H9 (cell line): Measurements from ENCODE around the gene PLEKHM3. TPM values are rescaled to one million over a fixed set of nuclear protein-coding genes. Genes with fewer than 3 reads are reported as not detected.
"Not testable (repeated sequence)": the region's sequence is repeated elsewhere in the genome, so short reads cannot be mapped to it uniquely, and the experiment has no call there.

Experiments used
- DNase-seq: peaks from one replicate; pipeline ENCODE4 v3.0.0-alpha.2; 2017
- H2AFZ ChIP-seq: one replicate; pipeline ENCODE4 v1.6.1; 2013; ENCODE audit warnings: mild to moderate bottlenecking, low read length, control low read depth, moderate library complexity
- H2AK5ac ChIP-seq: 2 replicates; pipeline ENCODE4 v1.6.1; 2013; ENCODE audit warnings: low read length, control low read depth, mixed read lengths; ENCODE audit not compliant: insufficient read length
- H2BK120ac ChIP-seq: one replicate; pipeline ENCODE4 v1.6.1; 2013; ENCODE audit warnings: low read depth, mild to moderate bottlenecking, low read length, control low read depth, inconsistent platforms; ENCODE audit not compliant: poor library complexity, severe bottlenecking
- H2BK12ac ChIP-seq: 2 replicates; pipeline ENCODE4 v1.6.1; 2013; ENCODE audit warnings: low read length, control low read depth, mixed read lengths, low read depth; ENCODE audit not compliant: insufficient read length
- H2BK15ac ChIP-seq: 2 replicates; pipeline ENCODE4 v1.6.1; 2013; ENCODE audit warnings: low read depth, low read length, control low read depth
- H2BK20ac ChIP-seq: one replicate; pipeline ENCODE4 v1.6.1; 2013; ENCODE audit warnings: low read depth, mild to moderate bottlenecking, low read length, control low read depth, inconsistent platforms; ENCODE audit not compliant: poor library complexity, severe bottlenecking
- H2BK5ac ChIP-seq: 2 replicates; pipeline ENCODE4 v1.6.1; 2013; ENCODE audit warnings: low read length, control low read depth, mixed read lengths; ENCODE audit not compliant: insufficient read length
- H3K14ac ChIP-seq: 2 replicates; pipeline ENCODE4 v1.6.1; 2013; ENCODE audit warnings: low read length, control low read depth; ENCODE audit not compliant: insufficient read depth
- H3K18ac ChIP-seq: 2 replicates; pipeline ENCODE4 v1.6.1; 2013; ENCODE audit warnings: low read depth, mild to moderate bottlenecking, mixed read lengths, low read length, control low read depth; ENCODE audit not compliant: insufficient read length
- H3K23ac ChIP-seq: 2 replicates; pipeline ENCODE4 v1.6.1; 2013; ENCODE audit warnings: low read length, control low read depth, mixed read lengths, low read depth; ENCODE audit not compliant: insufficient read length
- H3K23me2 ChIP-seq: 2 replicates; pipeline ENCODE4 v1.6.1; 2013; ENCODE audit warnings: low read depth, mild to moderate bottlenecking, mixed read lengths, low read length, control low read depth; ENCODE audit not compliant: insufficient read length, poor library complexity, severe bottlenecking
- H3K27ac ChIP-seq: 2 replicates; pipeline ENCODE4 v1.5.1; 2013; ENCODE audit warnings: low read length, control low read depth, mixed read lengths, low read depth; ENCODE audit not compliant: insufficient read length
- H3K27me3 ChIP-seq: 2 replicates; pipeline ENCODE4 v1.6.1; 2013; ENCODE audit warnings: low read length, control low read depth, inconsistent platforms; ENCODE audit not compliant: insufficient read depth
- H3K4ac ChIP-seq: 2 replicates; pipeline ENCODE4 v1.6.1; 2013; ENCODE audit warnings: low read depth, mild to moderate bottlenecking, control low read depth, inconsistent platforms, low read length, moderate library complexity
- H3K4me1 ChIP-seq: 2 replicates; pipeline ENCODE4 v1.6.1; 2013; ENCODE audit warnings: low read length, control low read depth, inconsistent platforms; ENCODE audit not compliant: insufficient read depth
- H3K4me2 ChIP-seq: 2 replicates; pipeline ENCODE4 v1.6.1; 2013; ENCODE audit warnings: low read length, control low read depth, mixed read lengths; ENCODE audit not compliant: insufficient read length, insufficient read depth
- H3K56ac ChIP-seq: 2 replicates; pipeline ENCODE4 v1.6.1; 2013; ENCODE audit warnings: low read depth, mild to moderate bottlenecking, mixed read lengths, low read length, control low read depth; ENCODE audit not compliant: insufficient read length
- H3K79me1 ChIP-seq: 2 replicates; pipeline ENCODE4 v1.6.1; 2013; ENCODE audit warnings: low read depth, mild to moderate bottlenecking, moderate library complexity, low read length, control low read depth, inconsistent platforms; ENCODE audit not compliant: insufficient read depth, poor library complexity, severe bottlenecking
- H3K79me2 ChIP-seq: 2 replicates; pipeline ENCODE4 v1.6.1; 2013; ENCODE audit warnings: low read length, control low read depth, inconsistent platforms; ENCODE audit not compliant: insufficient read depth
- H3K9ac ChIP-seq: 2 replicates; pipeline ENCODE4 v1.6.1; 2013; ENCODE audit warnings: low read length, control low read depth, mixed read lengths; ENCODE audit not compliant: insufficient read length; ENCODE audit errors: extremely low read depth
- H3K9me3 ChIP-seq: one replicate; pipeline ENCODE4 v1.6.1; 2013; ENCODE audit warnings: low read depth, low read length, inconsistent platforms; ENCODE audit not compliant: control insufficient read depth
- H3T11ph ChIP-seq: one replicate; pipeline ENCODE4 v1.6.1; 2013; ENCODE audit warnings: mild to moderate bottlenecking, low read length, control low read depth, inconsistent platforms
- H4K20me1 ChIP-seq: one replicate; pipeline ENCODE4 v1.6.1; 2013; ENCODE audit not compliant: control insufficient read depth, insufficient read length, insufficient read depth
- H4K5ac ChIP-seq: 2 replicates; pipeline ENCODE4 v1.6.1; 2013; ENCODE audit warnings: low read depth, mild to moderate bottlenecking, mixed read lengths, low read length, control low read depth; ENCODE audit not compliant: insufficient read length
- H4K8ac ChIP-seq: replicated peaks from 2 replicates; pipeline ENCODE4 v1.6.1; 2013; ENCODE audit warnings: low read length, control low read depth, mixed read lengths, low read depth; ENCODE audit not compliant: insufficient read length
- H4K91ac ChIP-seq: 2 replicates; pipeline ENCODE4 v1.6.1; 2013; ENCODE audit warnings: low read depth, mild to moderate bottlenecking, moderate library complexity, mixed read lengths, low read length, control low read depth; ENCODE audit not compliant: insufficient read length
- H3K27ac Mint-ChIP-seq, 3 experiments: 2 replicates in 2 of 3; 3 replicates in 1 of 3; pipeline ENCODE4 v1.8.0; 2020 to 2021; ENCODE audit warnings: mixed read lengths in 3 of 3, mild to moderate bottlenecking in 1 of 3, moderate library complexity in 1 of 3
- H3K27me3 Mint-ChIP-seq: 2 replicates; pipeline ENCODE4 v1.8.0; 2021; ENCODE audit warnings: low read depth, mild to moderate bottlenecking, moderate library complexity, mixed read lengths
- H3K36me3 Mint-ChIP-seq, 3 experiments: 2 replicates in 2 of 3; 3 replicates in 1 of 3; pipeline ENCODE4 v1.8.0; 2020 to 2021; ENCODE audit warnings: low read depth in 3 of 3, mixed read lengths in 3 of 3; ENCODE audit not compliant: insufficient read depth in 1 of 3
- H3K4me1 Mint-ChIP-seq, 2 experiments: 2 replicates each; pipeline ENCODE4 v1.8.0; 2020; ENCODE audit warnings: mixed read lengths in 2 of 2
- H3K4me3 Mint-ChIP-seq, 2 experiments: 2 replicates in 1 of 2; 3 replicates in 1 of 2; pipeline ENCODE4 v1.8.0; 2020 to 2021; ENCODE audit warnings: mild to moderate bottlenecking in 2 of 2, mixed read lengths in 2 of 2, moderate library complexity in 1 of 2
- H3K9me3 Mint-ChIP-seq, 2 experiments: 2 replicates in 1 of 2; 3 replicates in 1 of 2; pipeline ENCODE4 v1.8.0; 2020; ENCODE audit warnings: mild to moderate bottlenecking in 2 of 2, mixed read lengths in 2 of 2, moderate library complexity in 1 of 2
- CTCF ChIP-seq: fragments of 200-600 bp; sonication (generic); conservative IDR thresholded peaks from 3 replicates; pipeline ENCODE4 v1.8.0; 2021; ENCODE audit warnings: antibody characterized with exemption, mild to moderate bottlenecking
- WGBS: extraction: QIAGEN DNeasy Blood & Tissue Kit; methylation state at CpG from one replicate; pipeline ENCODE4 v1.1.7; 2013; ENCODE audit warnings: missing lambda C conversion rate, low lambda C conversion rate, mixed read lengths; ENCODE audit not compliant: insufficient read length; ENCODE audit errors: extremely low coverage; 5-methylcytosine and 5-hydroxymethylcytosine counted together
- total RNA-seq: library from RNA; stranded (reverse); gene quantifications from 2 replicates; pipeline ENCODE4 v1.2.1, GENCODE V29; 2021

Gene PLEKHM3
- total RNA-seq, 1 experiment from 2014 or later = 7.5 TPM

- Histone ChIP-seq H3K23ac (no peak overlapping the region), H2BK12ac (no peak overlapping the region), H2BK5ac (no peak overlapping the region), H3K23me2 (no peaks in the 10 kb centered on the region), H3K79me2 (no peaks in the 10 kb centered on the region), H4K5ac (no peak overlapping the region), H3K4me1 (no peaks in the 10 kb centered on the region), H2BK120ac (no peak overlapping the region), H4K20me1 (no peaks in the 10 kb centered on the region), H3K14ac (no peak overlapping the region), H3K9ac (no peak overlapping the region), H3K4me2 (no peak overlapping the region), H2BK20ac (no peak overlapping the region), H3K56ac (no peak overlapping the region), H3K9me3 (no peaks in the 10 kb centered on the region), H4K91ac (no peak overlapping the region), H2BK15ac (no peak overlapping the region), H3K4ac (no peak overlapping the region), H3K79me1 (no peaks in the 10 kb centered on the region), H3T11ph (no peak overlapping the region), H2AK5ac (no peak overlapping the region), H3K27ac (no peak overlapping the region), H2AFZ (no peak overlapping the region), H3K18ac (no peak overlapping the region), H3K27me3 (no peaks in the 10 kb centered on the region), H4K8ac (no peak overlapping the region)
- no peak for DNase-seq
- no peak overlapping the region for H3K4me3 Mint-ChIP-seq
- WGBS = no CpG with 5 or more reads among the region's 1 CpG
- H3K27ac Mint-ChIP-seq = no peak overlapping the region
- TF ChIP-seq CTCF = no peak
- H3K4me1 Mint-ChIP-seq = peaks cover 6 to 16% of the 10 kb centered on the region in 2 experiments; a peak in 3 of 4 replicates
- H3K36me3 Mint-ChIP-seq = peaks cover 0 to 7% (median 4%) of the 10 kb centered on the region in 3 experiments; a peak in 2 of 7 replicates
- H3K27me3 Mint-ChIP-seq = no peaks in the 10 kb centered on the region
- no peaks in the 10 kb centered on the region for H3K9me3 Mint-ChIP-seq
Observed at GRCh38 chr2:207911215-207911614, 114.1 kb downstream of the PLEKHM3 start.

DNA sequence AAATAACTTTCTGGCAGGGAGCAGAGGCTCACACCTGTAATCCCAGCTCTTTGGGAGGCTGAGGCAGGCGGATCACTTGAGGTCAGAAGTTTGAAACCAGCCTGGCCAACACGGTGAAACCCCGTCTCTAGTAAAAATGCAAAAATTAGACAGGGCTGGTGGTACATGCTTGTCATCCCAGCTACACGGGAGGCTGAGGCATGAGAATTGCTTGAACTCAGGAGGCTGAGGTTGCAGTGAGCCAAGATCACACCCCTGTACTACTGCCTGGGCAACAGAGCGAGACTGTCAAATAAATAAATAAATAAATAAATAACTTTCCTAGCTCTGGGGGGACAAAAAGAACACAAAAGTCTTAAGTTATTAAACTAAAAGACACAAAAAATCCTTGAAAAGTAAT is 118.8 kb downstream of the PLEKHM3 start:
- not testable (repeated sequence) for H3K14ac ChIP-seq, H3K79me1 ChIP-seq, H3K27ac Mint-ChIP-seq, DNase-seq, H3K9me3 ChIP-seq, H3K27me3 ChIP-seq, H4K20me1 ChIP-seq, H3K23ac ChIP-seq, H2BK20ac ChIP-seq, H3K18ac ChIP-seq, H2BK12ac ChIP-seq, H3K9me3 Mint-ChIP-seq, H2BK15ac ChIP-seq, H3K56ac ChIP-seq, H3K36me3 Mint-ChIP-seq, H4K8ac ChIP-seq, H3K4me3 Mint-ChIP-seq, H3K79me2 ChIP-seq, H2AFZ ChIP-seq, H4K5ac ChIP-seq, H4K91ac ChIP-seq, H2BK120ac ChIP-seq, H2AK5ac ChIP-seq, H3K27me3 Mint-ChIP-seq, H3K4ac ChIP-seq, H3T11ph ChIP-seq, H3K4me1 ChIP-seq, H3K23me2 ChIP-seq, H3K27ac ChIP-seq, H3K9ac ChIP-seq, H3K4me2 ChIP-seq, H2BK5ac ChIP-seq
- WGBS = no CpG with 5 or more reads among the region's 5 CpGs
- H3K4me1 Mint-ChIP-seq = peaks cover 28% of the 10 kb centered on the region in 2 experiments
